ENCODE results near the gene MTM1.

Gene MTM1

GRCh38 chrX:150643958-150644357 lies 75.5 kb downstream of the MTM1 start:
- no peak overlapping the region for H3K4me3 ChIP-seq (ENCODE audit: low read length)
- TF ChIP-seq ZNF274 (IDR thresholded peaks at IDR 0.05; ENCODE audit: low read depth, low read length), result no peak

DNA sequence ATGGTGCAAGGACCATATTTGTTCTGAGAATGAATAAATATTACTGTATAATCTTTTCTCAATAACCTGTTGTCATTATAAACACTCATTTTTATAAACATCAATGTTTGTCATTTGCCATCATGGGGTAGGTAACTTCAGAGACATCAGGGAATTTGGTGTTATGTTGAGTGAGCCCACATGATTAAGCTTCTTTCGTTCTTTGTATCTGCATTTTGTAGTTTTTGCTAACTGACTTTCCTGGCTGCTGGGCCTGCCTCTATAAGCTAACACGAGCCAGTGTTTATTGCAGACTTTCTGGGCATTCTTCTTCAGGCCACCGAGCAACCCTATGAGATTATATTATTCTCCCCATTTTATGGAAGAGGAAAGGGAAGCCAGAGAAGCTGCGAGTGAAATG lies 76.0 kb downstream of the MTM1 start:
- TF ChIP-seq ZNF274 (IDR thresholded peaks at IDR 0.05; ENCODE audit: low read depth, low read length), result no peak
- no peak overlapping the region for H3K4me3 ChIP-seq (ENCODE audit: low read length)

GRCh38 chrX:150647331-150647730 lies 78.9 kb downstream of the MTM1 start:
- H3K4me3 ChIP-seq (ENCODE audit: low read length), result no peak overlapping the region
- no peak for TF ChIP-seq ZNF274 (IDR thresholded peaks at IDR 0.05; ENCODE audit: low read depth, low read length)

GRCh38 chrX:150648296-150648940 lies 80.0 kb downstream of the MTM1 start:
- no peak overlapping the region for H3K4me3 ChIP-seq (ENCODE audit: low read length)
- TF ChIP-seq ZNF274 (IDR thresholded peaks at IDR 0.05; ENCODE audit: low read depth, low read length), result no peak

GRCh38 chrX:150649096-150649870 lies 80.9 kb downstream of the MTM1 start:
- H3K4me3 ChIP-seq (ENCODE audit: low read length), result no peak overlapping the region
- no peak for TF ChIP-seq ZNF274 (IDR thresholded peaks at IDR 0.05; ENCODE audit: low read depth, low read length)

GRCh38 chrX:150651906-150652305 lies 83.5 kb downstream of the MTM1 start:
- TF ChIP-seq ZNF274 (IDR thresholded peaks at IDR 0.05; ENCODE audit: low read depth, low read length), result no peak
- H3K4me3 ChIP-seq (ENCODE audit: low read length), result no peak overlapping the region

GRCh38 chrX:150655788-150656187 lies 87.4 kb downstream of the MTM1 start:
- no peak overlapping the region for H3K4me3 ChIP-seq (ENCODE audit: low read length)
- TF ChIP-seq ZNF274 (IDR thresholded peaks at IDR 0.05; ENCODE audit: low read depth, low read length), result no peak

DNA sequence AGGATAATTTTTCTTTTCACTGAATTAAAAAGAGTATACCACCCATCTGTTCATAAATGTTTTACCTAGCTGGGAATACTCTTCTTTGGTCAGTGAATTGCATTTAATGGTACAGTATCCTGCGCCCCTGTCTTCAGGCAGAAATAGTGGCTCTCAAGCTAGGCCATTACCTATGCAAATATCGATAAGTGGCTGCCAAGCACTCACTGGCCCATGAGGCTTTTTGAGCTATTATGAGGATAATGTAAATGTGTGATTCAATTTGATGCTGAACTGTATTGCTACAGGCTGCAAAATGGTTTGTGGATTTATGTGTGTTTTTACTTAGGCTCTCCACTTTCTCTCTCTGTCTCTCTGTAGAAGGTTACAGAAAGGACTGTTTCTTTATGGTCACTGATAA lies 94.7 kb downstream of the MTM1 start:
- no peak for TF ChIP-seq ZNF274 (IDR thresholded peaks at IDR 0.05; ENCODE audit: low read depth, low read length)
- no peak overlapping the region for H3K4me3 ChIP-seq (ENCODE audit: low read length)

DNA sequence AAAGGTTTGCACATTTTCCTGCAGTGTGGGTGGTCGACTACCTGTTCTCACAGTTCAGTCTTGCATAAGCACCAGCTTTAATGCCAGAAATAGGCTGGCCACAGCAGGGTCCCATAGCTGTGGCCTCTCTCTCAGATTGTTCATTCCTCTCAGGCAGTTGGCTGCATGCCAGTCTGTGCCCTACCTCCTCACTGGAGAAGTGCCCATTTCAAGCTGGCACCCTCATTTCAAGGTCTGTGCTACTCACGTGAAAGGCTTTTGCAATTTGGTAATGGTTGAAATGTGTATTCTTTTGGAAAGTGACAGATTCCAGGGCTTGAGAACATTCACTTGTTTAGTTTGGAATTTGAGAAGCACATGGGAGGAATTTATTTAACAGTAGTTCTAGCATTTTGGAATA lies 95.9 kb downstream of the MTM1 start:
- no peak for TF ChIP-seq ZNF274 (IDR thresholded peaks at IDR 0.05; ENCODE audit: low read depth, low read length)
- no peak overlapping the region for H3K4me3 ChIP-seq (ENCODE audit: low read length)

DNA sequence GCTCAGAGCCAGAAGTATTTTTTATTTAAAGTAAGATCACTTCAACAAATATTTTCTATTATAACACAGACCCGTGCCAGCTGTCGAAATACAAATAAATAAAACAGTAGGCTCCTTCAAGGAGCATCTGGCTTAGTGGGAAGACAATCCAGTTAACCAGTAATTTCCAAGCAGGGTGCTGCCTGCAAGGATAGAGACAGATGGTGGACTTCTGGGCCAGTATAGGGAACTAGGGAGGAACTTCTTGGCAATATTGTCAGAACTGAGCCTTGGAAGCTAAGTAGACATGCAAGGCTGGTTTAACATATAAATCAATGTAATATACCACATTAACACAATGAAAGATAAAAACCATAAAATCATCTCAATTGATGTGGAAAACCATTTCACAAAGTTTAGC lies 107.8 kb downstream of the MTM1 start:
- H3K4me3 ChIP-seq (ENCODE audit: low read length), result no peak overlapping the region
- no peak for TF ChIP-seq ZNF274 (IDR thresholded peaks at IDR 0.05; ENCODE audit: low read depth, low read length)

DNA sequence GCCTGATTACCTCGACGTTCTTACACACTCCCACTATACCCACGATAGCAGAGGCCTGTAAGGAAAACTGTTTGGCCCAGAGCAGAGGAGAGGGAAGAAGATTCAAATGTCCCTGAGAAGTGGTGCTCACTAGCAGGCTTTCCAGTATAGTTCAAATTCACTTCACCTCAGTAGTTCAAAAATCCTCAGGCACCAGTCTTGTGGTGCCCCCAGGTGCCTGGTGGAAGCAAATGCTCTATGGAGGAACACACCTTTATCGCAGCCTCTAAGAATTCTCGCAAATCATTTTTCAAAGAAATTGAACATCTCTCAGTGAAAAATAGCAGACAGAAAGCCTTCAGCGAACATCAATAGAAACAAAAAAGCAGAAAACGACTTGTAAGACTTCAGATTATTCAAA lies 112.6 kb downstream of the MTM1 start:
- no peak for TF ChIP-seq ZNF274 (IDR thresholded peaks at IDR 0.05; ENCODE audit: low read depth, low read length)

GRCh38 chrX:150683112-150683511 lies 114.7 kb downstream of the MTM1 start:
- H3K4me3 ChIP-seq (ENCODE audit: low read length), result no peak overlapping the region
- no peak for TF ChIP-seq ZNF274 (IDR thresholded peaks at IDR 0.05; ENCODE audit: low read depth, low read length)

More for the DNA sequence above, 112.6 kb downstream of the MTM1 start:
- no peak overlapping the region for H3K4me3 ChIP-seq (ENCODE audit: low read length)

DNA sequence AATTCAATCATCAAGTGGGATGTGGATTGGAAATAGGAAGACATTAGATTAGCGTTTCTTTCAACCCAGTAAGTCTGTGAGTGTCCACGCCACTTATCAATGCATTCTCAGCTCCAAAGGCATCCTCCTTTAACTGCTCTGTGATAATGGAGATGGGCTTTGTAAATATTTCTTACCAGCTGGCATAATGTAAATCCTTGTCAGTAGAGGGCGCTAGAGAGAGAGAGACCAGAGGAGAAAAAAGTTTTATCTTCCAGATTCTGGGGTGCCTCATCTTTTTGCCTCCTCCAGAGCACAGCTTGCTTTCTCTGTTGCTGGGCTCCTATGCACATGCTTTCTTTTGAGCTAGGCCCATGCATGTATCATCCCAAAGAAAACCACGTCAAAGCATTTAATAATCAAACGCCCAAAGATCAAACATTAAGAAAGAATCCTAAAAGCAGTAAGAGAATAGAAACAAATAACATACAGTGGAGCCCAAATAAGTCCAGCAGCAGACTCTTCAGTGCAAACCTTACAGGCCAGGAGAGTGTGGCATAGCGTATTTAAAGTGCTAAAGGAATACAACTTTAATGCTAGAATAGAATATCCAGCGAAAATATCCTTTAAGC lies 115.2 kb downstream of the MTM1 start:
- H3K4me3 ChIP-seq (ENCODE audit: low read length), result no peak overlapping the region

DNA sequence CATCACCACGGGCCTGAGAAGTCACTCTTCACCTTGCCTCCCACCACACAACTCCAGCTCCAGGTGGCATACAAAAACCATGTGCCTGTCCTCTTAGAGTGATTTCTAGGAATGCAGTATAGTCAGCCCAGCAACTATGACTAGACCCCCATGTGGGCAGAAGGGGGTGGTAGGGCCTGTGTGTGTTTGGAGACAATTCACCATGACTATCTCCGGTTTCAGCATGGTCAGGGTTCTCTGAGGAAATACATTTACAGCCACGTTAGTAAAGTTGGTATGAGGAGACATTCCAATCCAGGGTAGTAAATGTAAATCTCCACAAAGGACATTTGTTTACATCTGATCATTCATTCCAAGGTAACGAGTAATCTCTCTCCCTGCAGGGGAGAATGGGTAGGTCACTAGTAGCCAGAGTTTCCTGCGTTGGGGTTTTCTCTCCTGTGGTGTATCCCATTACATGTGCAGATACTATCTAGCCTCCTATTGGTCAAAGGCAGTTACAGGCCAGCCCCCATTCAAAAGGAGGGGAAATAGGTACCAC lies 120.6 kb downstream of the MTM1 start:
- H3K4me3 ChIP-seq (ENCODE audit: low read length), result no peak overlapping the region
- TF ChIP-seq ZNF274 (IDR thresholded peaks at IDR 0.05; ENCODE audit: low read depth, low read length), result no peak

More for the DNA sequence above, 115.2 kb downstream of the MTM1 start:
- TF ChIP-seq ZNF274 (IDR thresholded peaks at IDR 0.05; ENCODE audit: low read depth, low read length), result no peak

DNA sequence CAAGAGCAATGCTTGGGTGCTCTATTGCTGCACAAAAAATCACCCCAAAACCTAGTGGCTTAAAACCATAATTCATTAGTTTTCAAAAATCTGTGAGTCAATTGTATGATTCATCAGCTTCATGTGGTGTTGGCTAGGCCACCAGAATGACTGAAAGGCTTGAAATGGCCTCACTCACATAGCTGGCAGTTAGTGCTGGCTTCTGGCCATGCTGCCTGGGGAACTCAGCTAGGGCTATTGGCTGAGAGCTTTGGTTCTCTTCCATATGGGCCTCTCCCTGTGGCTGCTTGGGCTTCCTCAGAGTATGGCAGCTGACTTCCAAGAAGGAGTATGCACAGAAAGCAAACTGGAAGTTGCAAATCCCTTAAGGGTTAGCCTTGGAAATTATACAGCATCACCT lies 121.7 kb downstream of the MTM1 start:
- TF ChIP-seq ZNF274 (IDR thresholded peaks at IDR 0.05; ENCODE audit: low read depth, low read length), result no peak

More for the DNA sequence above, 121.7 kb downstream of the MTM1 start:
- H3K4me3 ChIP-seq (ENCODE audit: low read length), result no peak overlapping the region
